ENCODE results near the gene NPHP3.

NPHP3 gene

DNA sequence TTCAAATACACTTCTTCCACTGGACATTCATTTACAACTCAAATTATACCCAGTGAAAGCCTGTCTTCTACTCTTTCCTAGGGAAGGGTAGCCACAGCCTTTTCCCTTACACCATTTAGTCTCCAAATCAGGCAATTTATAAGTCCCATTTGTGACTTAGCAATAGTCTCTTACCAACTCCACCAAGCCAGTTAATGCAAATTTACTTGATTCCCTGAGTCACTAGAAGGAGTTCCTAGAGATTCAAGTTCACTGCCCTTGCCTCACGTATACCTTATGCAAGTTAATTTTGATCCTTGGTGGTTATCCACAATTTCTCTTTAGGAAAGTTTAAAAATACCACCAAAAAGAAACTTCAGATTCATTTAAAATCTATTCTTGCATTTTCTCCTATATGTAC, 16.1 kb upstream of the NPHP3 start:
- no peak overlapping the region for H3K4me3 Mint-ChIP-seq
- no peak for TF ChIP-seq CTCF (IDR thresholded peaks at IDR 0.05; ENCODE audit: unreplicated experiment in 3 of 3)

DNA sequence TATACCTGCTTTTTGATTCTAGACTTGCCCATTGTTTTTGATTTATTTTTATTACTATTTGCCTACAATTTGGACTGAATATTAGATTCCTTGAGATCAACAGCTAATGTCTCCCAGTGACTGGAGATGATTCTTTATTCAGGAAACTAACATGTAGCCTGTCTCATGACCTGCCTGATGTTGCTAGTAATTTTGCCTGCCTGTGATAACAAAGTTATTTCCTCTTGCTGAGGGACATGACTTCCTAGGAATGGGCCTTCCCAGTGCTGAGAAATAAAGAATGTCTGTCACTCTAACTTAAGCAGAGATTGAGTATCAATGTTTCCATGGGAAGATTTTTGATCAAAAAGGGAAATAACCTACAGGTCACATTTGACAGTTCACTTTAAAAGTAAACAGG, 13.4 kb upstream of the NPHP3 start:
- H3K27ac Mint-ChIP-seq, result no peak overlapping the region
- no peak for TF ChIP-seq CTCF (IDR thresholded peaks at IDR 0.05; ENCODE audit: unreplicated experiment in 3 of 3)
- no peaks in the 10 kb centered on the region for H3K9me3 Mint-ChIP-seq
- H3K4me1 Mint-ChIP-seq, result no peaks in the 10 kb centered on the region
- no peaks in the 10 kb centered on the region for H3K36me3 Mint-ChIP-seq (ENCODE audit: low read depth)
- H3K27me3 Mint-ChIP-seq (ENCODE audit: low read depth), result peaks cover 6% of the 10 kb centered on the region
- no peak overlapping the region for H3K4me3 Mint-ChIP-seq

More for the DNA sequence above, 16.1 kb upstream of the NPHP3 start:
- Mint-ChIP-seq H3K9me3 (peaks cover 5% of the 10 kb centered on the region), H3K36me3 (ENCODE audit: low read depth) (no peaks in the 10 kb centered on the region), H3K27me3 (ENCODE audit: low read depth) (no peaks in the 10 kb centered on the region), H3K4me1 (no peaks in the 10 kb centered on the region), H3K27ac (no peak overlapping the region)

DNA sequence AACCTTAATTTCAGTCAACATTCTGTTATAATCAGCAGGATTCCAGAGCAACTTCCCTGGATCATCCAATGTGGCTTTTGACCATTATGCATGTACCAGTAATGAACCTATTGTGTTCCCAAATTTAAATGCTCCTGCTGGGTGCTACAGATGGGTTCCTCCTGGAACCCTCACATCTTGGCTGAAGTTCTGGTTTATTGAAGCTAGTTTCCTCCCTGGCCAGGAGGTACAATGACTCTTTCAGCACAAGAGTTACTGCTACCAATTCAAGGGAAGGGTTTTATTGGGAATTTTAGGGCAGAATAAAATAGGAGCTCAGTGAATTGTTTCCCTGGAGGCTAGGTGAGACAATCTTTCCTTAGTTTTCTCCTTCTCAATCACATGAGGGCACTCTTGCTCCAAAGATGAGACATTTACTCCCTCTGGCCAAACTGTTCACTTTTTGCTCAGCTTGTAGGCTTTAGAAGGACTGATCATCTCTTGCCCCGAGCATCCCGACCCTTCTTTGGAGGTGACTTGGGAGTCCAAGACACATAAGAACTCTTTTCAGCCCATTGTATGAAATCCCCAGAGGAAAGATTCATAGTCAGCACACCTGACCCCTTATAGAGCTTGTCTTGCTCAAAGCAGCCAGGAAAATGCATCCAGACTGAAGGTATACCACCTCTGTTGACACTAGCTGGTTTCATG, 8.8 kb upstream of the NPHP3 start:
- H3K4me3 Mint-ChIP-seq, result no peak overlapping the region
- no peaks in the 10 kb centered on the region for H3K9me3 Mint-ChIP-seq
- peaks cover 6% of the 10 kb centered on the region for H3K27me3 Mint-ChIP-seq (ENCODE audit: low read depth)
- no peak overlapping the region for H3K27ac Mint-ChIP-seq
- TF ChIP-seq CTCF (IDR thresholded peaks at IDR 0.05; ENCODE audit: unreplicated experiment in 3 of 3), result peak; percentile 57 to 66 (median 63)
- peaks cover 3% of the 10 kb centered on the region for H3K4me1 Mint-ChIP-seq
- no peaks in the 10 kb centered on the region for H3K36me3 Mint-ChIP-seq (ENCODE audit: low read depth)

- Mint-ChIP-seq H3K4me3 (peak overlapping the region; percentile 31 to 48 (median 45)), H3K27me3 (ENCODE audit: low read depth) (peaks cover 5% of the 10 kb centered on the region), H3K27ac (peak overlapping the region in 2 of 3 experiments; percentile 5 to 74), H3K4me1 (peaks cover 16% of the 10 kb centered on the region), H3K9me3 (no peaks in the 10 kb centered on the region), H3K36me3 (ENCODE audit: low read depth) (no peaks in the 10 kb centered on the region)
- TF ChIP-seq CTCF (IDR thresholded peaks at IDR 0.05; ENCODE audit: unreplicated experiment in 3 of 3), result peak; percentile 74 to 80 (median 79)
Observed at GRCh38 chr3:132726341-132726823, 4.2 kb upstream of the NPHP3 start.

DNA sequence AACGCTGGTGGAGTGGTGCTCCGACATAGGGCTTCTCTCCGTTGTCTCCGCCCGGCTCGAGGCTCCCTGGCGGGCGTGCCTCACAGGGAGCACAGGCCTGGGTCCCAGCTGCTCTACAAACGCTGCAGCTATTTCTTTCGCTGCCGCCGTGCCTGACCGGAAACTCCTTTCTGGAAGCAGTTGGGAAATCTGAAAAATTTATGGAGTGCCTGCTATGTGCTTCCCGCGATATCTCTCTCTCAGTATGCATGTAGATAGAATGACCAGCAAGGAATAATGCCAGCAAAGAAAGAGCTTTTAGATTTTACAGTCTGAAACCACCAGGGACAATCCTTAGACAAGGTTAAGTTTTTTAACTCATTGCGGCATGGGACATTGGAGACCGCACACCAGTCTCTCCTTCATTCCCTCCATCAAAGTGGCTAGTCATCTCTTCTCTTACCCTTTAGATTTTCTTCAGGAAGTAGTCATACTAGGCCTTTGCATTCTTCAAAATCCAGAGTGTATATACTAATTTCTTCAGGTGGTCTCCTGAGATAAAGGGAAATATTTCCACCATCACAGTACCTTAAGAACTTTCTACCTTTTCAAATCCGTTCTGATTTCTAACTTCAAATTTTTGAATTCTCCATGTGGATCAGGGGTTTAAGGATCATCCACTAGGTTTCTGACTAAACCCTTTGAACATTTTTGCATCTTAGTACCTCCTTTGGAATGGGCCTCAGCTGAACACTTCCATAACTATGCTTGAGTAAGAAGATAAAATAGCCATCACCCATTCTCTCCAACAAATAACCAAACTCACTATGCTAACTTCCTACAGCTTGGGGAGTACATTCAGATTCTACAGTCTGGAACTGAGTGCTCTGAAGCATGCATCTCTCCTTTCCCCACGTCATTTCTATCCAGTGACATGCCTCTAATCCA, 1.1 kb upstream of the NPHP3 start:
- Mint-ChIP-seq H3K36me3 (ENCODE audit: low read depth) (peaks cover 10% of the 10 kb centered on the region), H3K27me3 (ENCODE audit: low read depth) (no peaks in the 10 kb centered on the region), H3K27ac (peak overlapping the region; percentile 97 to 99 (median 99)), H3K9me3 (no peaks in the 10 kb centered on the region), H3K4me3 (peak overlapping the region; percentile 96 to 97 (median 96)), H3K4me1 (peaks cover 46% of the 10 kb centered on the region)
- no peak for TF ChIP-seq CTCF (IDR thresholded peaks at IDR 0.05; ENCODE audit: unreplicated experiment in 3 of 3)
